H1 (cell line): ENCODE measurements around the gene NELFE. TPM values are rescaled to one million over a fixed set of nuclear protein-coding genes. Genes with fewer than 3 reads are reported as not detected.

Source experiments
- ASH2L ChIP-seq: fragments of 200-600, 300-600 bp; sonication (generic); IDR thresholded peaks from one replicate; pipeline ENCODE4 v1.7.1; 2017; ENCODE audit warnings: low read length
- BCL11A ChIP-seq, 2 experiments: IDR thresholded peaks; one replicate each; pipeline ENCODE4 v1.6.1; 2011; ENCODE audit warnings: low read depth in 2 of 2, low read length in 2 of 2, mild to moderate bottlenecking in 2 of 2
- BRCA1 ChIP-seq: IDR thresholded peaks from 2 replicates; pipeline ENCODE4 v1.6.1; 2012; ENCODE audit warnings: low read depth, low read length, improper control_type of control experiment
- CBX5 ChIP-seq: fragments of 300-800, 300-1000 bp; sonication (generic); IDR thresholded peaks from 2 replicates; pipeline ENCODE4 v1.7.1; 2016; ENCODE audit warnings: antibody characterized with exemption, low read length, low read depth
- CEBPB ChIP-seq: IDR thresholded peaks from 2 replicates; pipeline ENCODE4 v1.6.1; 2012; ENCODE audit warnings: low read depth, low read length
- EZH2 ChIP-seq: fragments of 200-600 bp; sonication (generic); IDR thresholded peaks from 2 replicates; pipeline ENCODE4 v1.7.1; 2012; ENCODE audit warnings: low read depth, mild to moderate bottlenecking, moderate library complexity, low read length, inconsistent platforms; ENCODE audit not compliant: severe bottlenecking
- JUN ChIP-seq: IDR thresholded peaks from 2 replicates; pipeline ENCODE4 v1.6.1; 2011; ENCODE audit warnings: low read depth, mild to moderate bottlenecking, improper control_type of control experiment, low read length
- KDM4A ChIP-seq: IDR thresholded peaks from one replicate; pipeline ENCODE4 v1.7.1; 2012; ENCODE audit warnings: low read depth, mild to moderate bottlenecking, moderate library complexity, low read length, inconsistent platforms; ENCODE audit not compliant: severe bottlenecking
- KDM5A ChIP-seq: fragments of 200-600 bp; IDR thresholded peaks from 2 replicates; pipeline ENCODE4 v1.7.1; 2012; ENCODE audit warnings: mild to moderate bottlenecking, low read length, inconsistent platforms, mixed read lengths
- PHF8 ChIP-seq: fragments of 200-600 bp; sonication (generic); conservative IDR thresholded peaks from 2 replicates; pipeline ENCODE4 v1.7.1; 2012; ENCODE audit warnings: low read depth, mild to moderate bottlenecking, inconsistent platforms, low read length, moderate library complexity
- POLR2A ChIP-seq, 2 experiments: IDR thresholded peaks; 1 replicate in 1 of 2; 2 replicates in 1 of 2; pipeline ENCODE4 v1.6.1; 2011; ENCODE audit warnings: low read depth in 2 of 2, low read length in 2 of 2, mild to moderate bottlenecking in 2 of 2; ENCODE audit errors: control extremely low read depth in 1 of 2
- SAP30 ChIP-seq: fragments of 300-600 bp; sonication (generic); IDR thresholded peaks from 2 replicates; pipeline ENCODE4 v1.7.1; 2012; ENCODE audit warnings: low read length, moderate library complexity, mild to moderate bottlenecking, inconsistent platforms; ENCODE audit not compliant: insufficient read depth, insufficient replicate concordance
- SP1 ChIP-seq: IDR thresholded peaks from 2 replicates; pipeline ENCODE4 v1.6.1; 2011; ENCODE audit warnings: low read depth, low read length
- SRF ChIP-seq: IDR thresholded peaks from 2 replicates; pipeline ENCODE4 v1.6.1; 2011; ENCODE audit warnings: mild to moderate bottlenecking, low read depth, low read length, moderate library complexity
- polyA plus RNA-seq, 7 experiments: library from polyadenylated mRNA; depleted of rRNA in 3 of 7; stranded (reverse) in 5 of 7; unstranded in 2 of 7; fragments of >200 nt in 5 of 7; fragments of 200-250 nt in 2 of 7; gene quantifications; 1 replicate in 5 of 7; 2 replicates in 1 of 7; 4 replicates in 1 of 7; pipeline versions ENCODE4 v1.2.1 to v1.2.3, GENCODE V29; 2011 to 2013; ENCODE audit warnings: missing spikeins in 2 of 7, mixed read lengths in 2 of 7
- total RNA-seq: library from RNA; stranded (reverse); fragmentation: NEBNext Ultra II Directional; extraction: Animal tissue kit (Norgen Biotek cat#: 25700); gene quantifications from 2 replicates; pipeline ENCODE4 v1.2.1, GENCODE V29; 2021
- TF ChIP-seq, protein P1 (sequence below): IDR thresholded peaks from 2 replicates; pipeline ENCODE4 v1.6.1; 2011; ENCODE audit warnings: low read length, improper control_type of control experiment
- TF ChIP-seq, protein P2 (sequence below): IDR thresholded peaks from 2 replicates; pipeline ENCODE4 v1.6.1; 2012; ENCODE audit warnings: inconsistent platforms
- TF ChIP-seq, protein P3 (sequence below): IDR thresholded peaks from 2 replicates; pipeline ENCODE4 v1.6.1; 2012; ENCODE audit warnings: inconsistent platforms

NELFE gene
- total and polyA plus RNA-seq, 2 of the 8 experiments (the other 6 are each of a cell fraction or from before 2014, with no cell fraction given): 49.2 to 71.5 TPM

DNA sequence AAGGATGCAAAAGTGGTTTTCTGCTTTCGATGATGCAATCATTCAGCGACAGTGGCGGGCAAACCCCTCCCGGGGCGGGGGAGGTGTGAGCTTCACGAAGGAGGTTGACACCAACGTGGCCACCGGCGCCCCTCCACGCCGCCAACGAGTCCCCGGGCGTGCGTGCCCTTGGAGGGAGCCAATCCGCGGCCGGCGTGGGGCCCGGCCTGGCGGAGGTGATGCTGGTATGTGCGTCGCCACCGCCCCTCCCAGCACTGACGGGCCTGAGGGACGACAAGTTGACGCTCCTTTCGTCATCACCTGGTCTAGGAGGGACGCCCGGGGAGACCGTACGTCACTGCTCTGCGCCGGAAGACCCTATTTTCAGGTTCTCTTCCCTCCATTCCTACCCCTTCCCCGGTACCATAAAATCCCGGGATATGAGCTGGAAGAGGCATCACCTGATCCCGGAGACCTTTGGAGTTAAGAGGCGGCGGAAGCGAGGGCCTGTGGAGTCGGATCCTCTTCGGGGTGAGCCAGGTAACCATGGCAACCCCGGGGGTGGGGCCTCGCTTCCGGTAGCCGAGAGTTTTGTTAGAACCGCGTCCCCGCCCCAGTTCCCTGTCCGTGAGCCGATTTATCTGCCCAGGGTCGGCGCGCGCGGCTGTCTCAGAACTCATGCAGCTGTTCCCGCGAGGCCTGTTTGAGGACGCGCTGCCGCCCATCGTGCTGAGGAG, 13.4 kb upstream of the NELFE start, which contains the start of gene DXO (continued):
- TF ChIP-seq EZH2 (no peak), ASH2L (peak; percentile 100), CEBPB (peak; percentile 95), KDM5A (peak; percentile 79), PHF8 (peak; percentile 75), BRCA1 (peak; percentile 46; the same call in 1 of the 2 replicates), JUN (no peak), KDM4A (peak; percentile 99), CBX5 (no peak), SAP30 (peak; percentile 60), BCL11A (IDR thresholded peaks at IDR 0.05; ENCODE audit: low read depth in 2 of 2, low read length in 2 of 2) (no peak), POLR2A (IDR thresholded peaks at IDR 0.05; ENCODE audit: control extremely low read depth in 1 of 2, low read depth in 2 of 2, low read length in 2 of 2) (peak in 1 of 2 experiments; percentile 79; a peak in 2 of 3 replicates), SP1 (peak; percentile 6; the same call in 1 of the 2 replicates), SRF (peak; percentile 54)
- TF ChIP-seq, protein P1, sequence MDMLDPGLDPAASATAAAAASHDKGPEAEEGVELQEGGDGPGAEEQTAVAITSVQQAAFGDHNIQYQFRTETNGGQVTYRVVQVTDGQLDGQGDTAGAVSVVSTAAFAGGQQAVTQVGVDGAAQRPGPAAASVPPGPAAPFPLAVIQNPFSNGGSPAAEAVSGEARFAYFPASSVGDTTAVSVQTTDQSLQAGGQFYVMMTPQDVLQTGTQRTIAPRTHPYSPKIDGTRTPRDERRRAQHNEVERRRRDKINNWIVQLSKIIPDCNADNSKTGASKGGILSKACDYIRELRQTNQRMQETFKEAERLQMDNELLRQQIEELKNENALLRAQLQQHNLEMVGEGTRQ: peak; percentile 52
- TF ChIP-seq, protein P2, sequence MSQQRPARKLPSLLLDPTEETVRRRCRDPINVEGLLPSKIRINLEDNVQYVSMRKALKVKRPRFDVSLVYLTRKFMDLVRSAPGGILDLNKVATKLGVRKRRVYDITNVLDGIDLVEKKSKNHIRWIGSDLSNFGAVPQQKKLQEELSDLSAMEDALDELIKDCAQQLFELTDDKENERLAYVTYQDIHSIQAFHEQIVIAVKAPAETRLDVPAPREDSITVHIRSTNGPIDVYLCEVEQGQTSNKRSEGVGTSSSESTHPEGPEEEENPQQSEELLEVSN: peak; percentile 63
- TF ChIP-seq, protein P3, sequence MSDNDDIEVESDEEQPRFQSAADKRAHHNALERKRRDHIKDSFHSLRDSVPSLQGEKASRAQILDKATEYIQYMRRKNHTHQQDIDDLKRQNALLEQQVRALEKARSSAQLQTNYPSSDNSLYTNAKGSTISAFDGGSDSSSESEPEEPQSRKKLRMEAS: peak; percentile 66
- TF ChIP-seq, all 59 proteins: peak for 31
